GM21423 (cell line): ENCODE results near the gene CRYBB3.
"Not testable (repeated sequence)": the region's sequence is repeated elsewhere in the genome, so short reads cannot be mapped to it uniquely, and the experiment has no call there.

Experiments
- ATAC-seq: cut with Tn5 transposase; IDR thresholded peaks from one replicate; pipeline ENCODE4 v1.9.1; 2021; ENCODE audit warnings: mild to moderate bottlenecking, moderate library complexity; ENCODE audit not compliant: unreplicated experiment

CRYBB3 gene

DNA sequence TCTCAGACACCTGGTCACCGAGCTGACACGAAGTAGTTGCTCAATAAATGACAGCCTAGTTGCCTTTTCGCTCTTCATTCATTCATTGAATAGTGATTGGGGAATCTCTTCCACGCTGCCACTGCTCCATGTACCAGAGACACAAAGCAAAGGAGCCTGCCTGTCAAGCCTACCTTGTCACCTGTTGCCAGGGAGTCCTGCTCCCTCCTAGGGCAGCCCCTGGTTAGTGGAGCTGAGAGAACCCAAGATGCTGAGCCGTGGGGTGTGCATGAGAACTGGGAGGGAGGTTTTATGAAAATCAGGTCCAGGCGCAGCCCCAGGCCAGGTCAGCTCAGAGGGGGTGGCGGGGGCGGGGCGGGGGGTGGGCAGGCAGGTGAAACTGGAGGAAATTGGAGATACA is 38.4 kb downstream of the CRYBB3 start:
- ATAC-seq, result not testable (repeated sequence)

DNA sequence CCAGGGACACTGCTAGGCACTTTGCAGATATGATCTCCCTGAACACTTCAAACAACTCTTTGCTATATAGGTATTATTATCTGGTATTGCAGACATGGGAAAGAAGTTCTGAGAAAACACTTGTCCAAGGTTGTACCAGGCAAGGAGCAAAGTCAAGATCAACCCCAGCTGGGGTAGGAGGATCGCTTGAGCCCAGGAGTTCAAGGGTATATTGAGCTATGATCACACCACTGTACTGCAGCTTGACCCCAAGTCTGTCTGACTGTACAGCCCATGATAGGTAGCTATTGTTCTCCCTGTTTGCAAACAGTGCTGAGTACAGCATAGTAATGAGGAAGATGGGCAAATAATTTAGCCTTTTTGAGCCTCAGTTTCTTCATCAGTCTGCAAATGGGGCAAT is 55.5 kb downstream of the CRYBB3 start:
- ATAC-seq, result not testable (repeated sequence)
